NCI-H82 treated with DMSO at 0.1 percent for 48 hours (cell line): ENCODE data around the gene KAT7.

Source experiments
- DNase-seq: peaks from one replicate; lab custom pipeline; 2025; ENCODE audit not compliant: unreplicated experiment; lab: John Stamatoyannopoulos, UW

Gene KAT7

DNA sequence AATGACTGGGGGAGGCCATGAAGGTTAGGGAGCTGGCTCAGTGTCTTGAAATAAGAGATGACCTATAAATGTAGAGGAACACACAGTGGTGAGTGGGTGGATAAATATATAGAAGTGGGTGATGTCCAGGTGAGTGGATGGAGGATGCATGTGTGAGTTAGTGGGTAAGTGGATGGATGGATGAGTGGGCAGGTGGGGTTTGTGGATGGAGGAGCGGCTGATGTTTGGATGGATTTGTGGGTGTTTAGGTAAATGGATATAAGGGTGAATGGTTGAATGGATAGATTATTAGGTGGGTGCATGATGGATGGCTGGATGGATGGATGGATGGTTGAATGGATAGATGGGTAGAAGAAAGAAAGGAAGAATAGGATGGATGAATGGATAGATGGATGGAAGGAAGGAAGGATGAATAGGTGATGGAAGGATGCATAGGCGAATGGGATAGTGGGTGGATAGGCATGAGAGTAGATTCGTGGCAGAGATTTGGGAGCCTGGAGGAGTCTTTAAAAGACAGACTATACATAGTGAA lies 78.5 kb downstream of the KAT7 start:
- DNase-seq, result no peak

DNA sequence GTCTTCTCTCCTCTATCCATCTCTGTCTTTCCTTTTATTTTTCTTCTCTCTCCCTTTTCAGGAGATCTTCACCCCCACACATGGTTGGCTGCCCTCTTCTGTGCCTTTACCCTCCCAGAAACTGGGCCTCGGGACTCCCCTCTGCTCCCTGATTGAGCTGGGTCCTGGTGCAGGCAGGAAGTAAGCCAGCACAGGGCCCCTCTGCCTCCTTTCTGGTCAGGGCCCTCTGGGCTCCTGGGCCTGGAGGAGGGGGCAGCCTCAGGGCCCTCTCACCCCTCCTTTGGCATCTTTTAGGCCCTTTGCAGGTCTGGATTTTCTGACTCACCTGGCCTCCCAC lies 80.5 kb downstream of the KAT7 start:
- DNase-seq, result no peak

- DNase-seq, result no peak
These were observed 81.8 kb downstream of the KAT7 start for GRCh38 chr17:49870298-49870697.

DNA sequence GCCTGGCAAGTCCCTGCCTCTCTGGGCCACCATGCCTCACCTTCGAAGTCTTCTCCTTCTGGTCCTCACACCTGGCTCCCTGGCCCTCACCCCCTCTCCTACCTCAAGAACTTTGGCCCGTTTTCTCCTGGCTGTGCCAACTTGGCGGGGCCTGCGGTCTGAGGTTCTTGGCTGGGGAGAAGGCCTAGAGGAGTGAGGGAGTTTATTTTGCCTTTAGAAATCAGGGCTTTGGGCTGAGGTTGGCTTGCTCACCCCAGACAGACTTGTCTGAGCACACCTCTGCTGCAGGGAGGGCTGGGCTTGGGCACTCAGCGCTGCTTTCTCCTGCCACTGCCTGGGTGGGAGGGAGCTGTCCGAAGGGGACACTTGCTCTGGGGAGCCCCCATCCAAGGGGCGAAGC lies 82.7 kb downstream of the KAT7 start:
- no peak for DNase-seq

DNA sequence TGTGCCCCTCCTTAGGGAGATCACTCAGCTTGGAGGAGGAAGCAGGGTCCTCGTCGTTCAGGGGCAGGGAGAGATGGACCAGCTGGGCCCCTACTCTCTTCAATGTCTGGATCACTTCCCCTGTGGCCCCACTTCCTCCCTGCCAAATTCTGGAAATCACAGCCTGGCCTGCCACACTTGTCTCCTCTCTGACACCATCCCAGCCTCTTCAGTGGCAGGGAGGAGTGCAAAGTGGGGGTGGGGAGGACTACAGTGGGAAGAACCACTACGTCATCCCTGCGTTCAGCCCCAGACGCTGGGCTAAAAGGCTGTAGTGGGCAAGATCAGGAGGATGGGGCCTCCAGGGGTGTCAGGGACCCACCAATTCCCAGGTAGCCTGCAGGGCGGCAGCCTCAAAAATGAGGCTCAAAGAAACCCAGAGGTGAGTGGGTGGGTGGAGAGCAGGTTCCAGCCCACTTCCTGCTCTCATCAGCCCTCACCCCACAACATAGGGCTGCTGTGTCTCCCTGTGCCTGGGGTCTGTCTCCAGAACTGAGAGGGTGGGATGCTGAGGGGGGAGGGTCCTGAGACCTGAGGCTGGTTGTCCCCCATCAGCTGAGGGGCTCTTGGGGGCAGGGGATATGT lies 84.4 kb downstream of the KAT7 start:
- DNase-seq, result no peak

GRCh38 chr17:49873466-49873865 lies 85.0 kb downstream of the KAT7 start:
- no peak for DNase-seq

- no peak for DNase-seq
These were observed 85.4 kb downstream of the KAT7 start for GRCh38 chr17:49873926-49874325.

- DNase-seq, result no peak
These were observed 86.4 kb downstream of the KAT7 start for GRCh38 chr17:49874911-49875310.

- DNase-seq, result no peak
These were observed 87.2 kb downstream of the KAT7 start for GRCh38 chr17:49875685-49876084.

DNA sequence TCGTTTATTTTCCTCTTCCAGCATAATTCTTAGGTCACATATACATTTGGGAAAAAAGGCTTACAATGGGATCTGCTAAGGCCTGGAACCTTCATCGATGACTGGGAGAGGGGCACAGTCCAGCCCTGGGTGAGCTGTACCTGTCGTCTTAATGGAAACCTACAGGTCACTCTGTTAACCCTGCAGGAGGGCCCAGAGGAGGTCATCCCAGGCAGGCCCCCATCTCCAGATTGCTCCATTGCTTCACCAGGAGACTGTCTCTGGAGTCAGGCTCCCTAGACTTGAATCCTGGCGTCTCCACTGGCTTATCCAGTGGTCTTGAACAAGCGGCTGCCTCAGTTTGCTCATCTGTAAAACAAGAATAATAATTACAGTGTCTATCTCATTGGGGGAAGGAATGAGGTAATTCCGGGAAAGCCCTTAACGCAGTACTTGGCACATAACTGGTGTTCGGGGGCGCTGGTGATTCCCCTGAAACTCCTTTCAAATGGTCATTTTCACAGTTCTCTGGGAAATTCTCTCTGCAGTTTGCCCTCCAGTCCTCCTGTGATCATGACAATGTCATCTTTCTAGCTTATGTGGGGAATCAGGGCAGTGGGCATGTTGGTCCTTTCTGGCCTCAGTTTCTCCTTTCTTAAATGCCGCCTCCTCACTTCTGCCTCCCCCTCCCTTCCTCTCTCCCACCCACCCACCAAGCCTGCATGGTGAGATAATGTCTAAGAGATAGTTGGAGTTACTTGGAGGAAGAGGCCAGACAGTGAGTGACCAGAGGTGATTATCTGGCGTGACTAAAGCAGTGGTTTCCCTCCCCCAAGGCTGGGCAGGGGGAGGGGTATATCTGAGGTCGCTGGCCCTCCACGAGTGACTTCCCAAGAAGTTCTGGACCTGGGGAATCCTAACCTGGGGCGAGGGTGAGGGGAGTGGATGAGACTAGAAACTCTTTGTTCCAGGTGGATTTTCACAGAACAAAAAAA lies 90.7 kb downstream of the KAT7 start:
- DNase-seq, result no peak

GRCh38 chr17:49880291-49881053 lies 92.0 kb downstream of the KAT7 start:
- peak; percentile 31 for DNase-seq

DNA sequence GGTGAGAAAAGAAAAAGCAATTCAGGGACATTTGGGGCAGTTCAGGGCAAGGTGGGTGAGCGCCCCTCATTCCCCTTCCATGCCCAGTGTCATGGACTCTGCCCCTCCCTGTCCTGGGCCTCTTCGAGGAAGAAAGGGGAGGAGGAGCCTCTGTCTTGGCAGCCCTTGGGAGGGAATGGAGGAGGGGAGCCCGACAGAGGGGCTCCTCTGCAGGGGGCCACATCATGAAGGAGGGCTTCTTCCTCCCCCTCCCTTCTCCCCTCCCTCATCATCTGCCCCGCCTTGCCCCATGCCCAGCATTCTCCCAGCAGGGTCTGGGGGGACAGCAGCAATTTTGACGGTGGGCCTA lies 92.5 kb downstream of the KAT7 start:
- DNase-seq, result no peak

DNA sequence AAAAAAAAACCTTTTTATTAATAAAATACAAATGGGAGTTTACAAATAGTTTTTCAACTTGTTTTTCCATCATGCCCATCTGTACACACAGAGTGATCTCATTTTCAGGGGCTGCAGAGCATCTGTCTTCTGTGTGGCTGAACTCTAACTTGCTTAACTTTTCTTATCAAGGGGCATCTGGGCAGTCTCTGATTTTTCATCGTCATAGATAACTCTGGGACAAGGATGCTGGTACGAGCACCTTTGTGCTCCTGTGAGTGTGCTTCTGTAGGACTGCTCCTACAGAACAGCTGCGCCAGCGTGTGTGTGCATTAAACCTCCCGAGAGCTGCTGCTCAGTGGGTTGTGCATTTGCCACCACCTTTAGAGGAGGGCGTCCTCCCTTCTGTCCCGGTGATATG lies 94.0 kb downstream of the KAT7 start:
- DNase-seq, result no peak
